Testis (tissue), 3 donors: Measurements from ENCODE around the gene RPS27. TPM values are rescaled to one million over a fixed set of nuclear protein-coding genes. Genes with fewer than 3 reads are reported as not detected.

Source experiments
- DNase-seq: peaks from one replicate; pipeline ENCODE4 v3.0.0-alpha.2; 2019
- H3K27ac ChIP-seq, 2 donors: fragments of 200-600 bp; sonication (generic); one replicate each; pipeline ENCODE4 v1.5.1; 2019
- H3K27me3 ChIP-seq: fragments of 200-600 bp; sonication (generic); one replicate; pipeline ENCODE4 v1.5.1; 2019
- H3K36me3 ChIP-seq: fragments of 200-600 bp; sonication (generic); one replicate; pipeline ENCODE4 v1.5.1; 2017; ENCODE audit warnings: low read depth; ENCODE audit errors: missing control alignments
- H3K4me1 ChIP-seq: fragments of 200-600 bp; sonication (generic); one replicate; pipeline ENCODE4 v1.5.1; 2019
- H3K4me3 ChIP-seq, 2 donors: fragments of 200-600 bp; sonication (generic); one replicate each; pipeline ENCODE4 v1.5.1; 2017 to 2019
- H3K9me3 ChIP-seq: fragments of 200-600 bp; sonication (generic); one replicate; pipeline ENCODE4 v1.5.1; 2017
- CTCF ChIP-seq, 3 experiments: fragments of 450-650 bp in 2 of 3; fragments of 200-600 bp in 1 of 3; sonication (generic) in 1 of 3; IDR thresholded peaks; one replicate each; pipeline ENCODE4 v1.5.1; 2016 to 2019; ENCODE audit warnings: antibody characterized with exemption in 3 of 3, mild to moderate bottlenecking in 2 of 3, moderate library complexity in 1 of 3
- POLR2A ChIP-seq: fragments of 450-650 bp; IDR thresholded peaks from one replicate; pipeline ENCODE4 v1.6.1; 2017; ENCODE audit warnings: antibody characterized with exemption, mild to moderate bottlenecking, moderate library complexity
- WGBS, 2 donors: methylation state at CpG; one replicate each; pipeline ENCODE4 v1.1.5; 2018; 5-methylcytosine and 5-hydroxymethylcytosine counted together
- intact Hi-C: fragments of 100-400 bp; cut with DNase I; formaldehyde crosslinking; loops from one replicate; pipeline ENCODE4 v1.15.1; 2023; ENCODE audit warnings: low total_unique reads
- polyA plus RNA-seq: library from polyadenylated mRNA; stranded (reverse); fragments of 350-450 nt; fragmentation: Illumina TruSeq; extraction: RNeasy Lipid Tissue Mini Kit (QIAGEN cat#74804); gene quantifications from one replicate; pipeline ENCODE4 v1.2.3, GENCODE V29; 2014; ENCODE audit warnings: low read depth, low replicate concordance; ENCODE audit not compliant: insufficient read depth
- total RNA-seq, 2 donors: library from RNA; depleted of rRNA; stranded (reverse); fragments of >200 nt; gene quantifications; one replicate each; pipeline ENCODE4 v1.2.3, GENCODE V29; 2016

RPS27 gene
- total and polyA plus RNA-seq, 3 donors from 2014 or later, result 779 to 3,589 (median 1,544) TPM

GRCh38 chr1:153984123-153984894 is 6.3 kb upstream of the RPS27 start:
- Histone ChIP-seq H3K36me3 (no peaks in the 10 kb centered on the region), H3K4me3 (no peak overlapping the region), H3K4me1 (peaks cover 20% of the 10 kb centered on the region), H3K27me3 (no peaks in the 10 kb centered on the region), H3K27ac (peak overlapping the region in 1 of 2 donors; percentile 94), H3K9me3 (no peaks in the 10 kb centered on the region)
- WGBS, 2 donors, result 42 to 48% methylated on average over 6 of the region's 6 CpGs
- DNase-seq, result no peak
- intact Hi-C loops, result no loop called here
- no peak for TF ChIP-seq POLR2A
- no peak for TF ChIP-seq CTCF (IDR thresholded peaks at IDR 0.05)

GRCh38 chr1:153985341-153985912 is 5.1 kb upstream of the RPS27 start:
- intact Hi-C loops, result no loop called here
- Histone ChIP-seq H3K36me3 (no peaks in the 10 kb centered on the region), H3K4me3 (peak overlapping the region; percentile 60 to 64)

GRCh38 chr1:153985941-153986761 is 4.4 kb upstream of the RPS27 start, which contains the start of gene RAB13:
Gene RAB13 (minus strand): TSS chr1:153986339. CDS start chr1:153986236, 103 bp downstream.
- DNase-seq, result peak; percentile 91
- TF ChIP-seq POLR2A, result no peak
- no peak for TF ChIP-seq CTCF (IDR thresholded peaks at IDR 0.05)
- 0 to 1% methylated on average over 21 to 31 of the region's 32 CpGs for WGBS, 2 donors

More at GRCh38 chr1:153985341-153985912, 5.1 kb upstream of the RPS27 start:
- TF ChIP-seq POLR2A (no peak), CTCF (IDR thresholded peaks at IDR 0.05) (no peak)
- H3K27ac ChIP-seq, result peak overlapping the region; percentile 92 to 94
- peaks cover 20% of the 10 kb centered on the region for H3K4me1 ChIP-seq
- H3K27me3 ChIP-seq, result no peaks in the 10 kb centered on the region
- WGBS, 2 donors, result 3 to 7% methylated on average over 7 of the region's 7 CpGs
- DNase-seq, result peak; percentile 54
- H3K9me3 ChIP-seq, result no peaks in the 10 kb centered on the region

GRCh38 chr1:153987621-153988020 is 2.9 kb upstream of the RPS27 start:
- DNase-seq, result no peak
- Histone ChIP-seq H3K36me3 (no peaks in the 10 kb centered on the region), H3K4me1 (peaks cover 30% of the 10 kb centered on the region), H3K27me3 (no peaks in the 10 kb centered on the region), H3K27ac (peak overlapping the region in 1 of 2 donors; percentile 92), H3K4me3 (no peak overlapping the region), H3K9me3 (no peaks in the 10 kb centered on the region)
- TF ChIP-seq POLR2A, result no peak
- no peak for TF ChIP-seq CTCF (IDR thresholded peaks at IDR 0.05)
- WGBS, 2 donors, result 64 to 85% methylated on average over 8 of the region's 8 CpGs
- intact Hi-C loops, result no loop called here

More at GRCh38 chr1:153985941-153986761, 4.4 kb upstream of the RPS27 start, which contains the start of gene RAB13:
- Histone ChIP-seq H3K27me3 (no peaks in the 10 kb centered on the region), H3K27ac (peak within 1 kb of the TSS; percentile 92 to 94), H3K4me1 (peaks cover 20% of the 10 kb centered on the region), H3K9me3 (no peaks in the 10 kb centered on the region), H3K36me3 (no peaks in the 10 kb centered on the region), H3K4me3 (peak within 1 kb of the TSS; percentile 60 to 64)
- intact Hi-C loops, result no loop called here
